ENCODE data around the gene DBH.

GRCh38 chr9:133679466-133680061 is 43.4 kb downstream of the DBH start:
- no peak for TF ChIP-seq CTCF (IDR thresholded peaks at IDR 0.05)
- no peak for TF ChIP-seq POLR2A (IDR thresholded peaks at IDR 0.05)

Data from adrenal gland (tissue), 5 donors.